Right cardiac atrium (tissue), 5 donors: ENCODE data around the gene CEMIP. TPM values are rescaled to one million over a fixed set of nuclear protein-coding genes. Genes with fewer than 3 reads are reported as not detected.
A peak's percentile ranks its signal among the peaks of the same experiment; 100 is the strongest.

ENCODE experiments used
- ATAC-seq, 2 donors: fragments of 200-7000 bp; cut with Tn5 transposase; one replicate each; pipeline versions ENCODE4 v1.8.0 to v1.9.1; 2020; ENCODE audit warnings: moderate library complexity in 2 of 2, mild to moderate bottlenecking in 1 of 2
- DNase-seq, 3 donors: peaks; one replicate each; pipeline ENCODE4 v3.0.0-alpha.2; 2020
- H3K27ac ChIP-seq: one replicate; pipeline ENCODE4 v1.5.1; 2013; ENCODE audit warnings: mild to moderate bottlenecking, low read length, control low read depth, moderate library complexity
- H3K27me3 ChIP-seq: one replicate; pipeline ENCODE4 v1.6.1; 2013; ENCODE audit not compliant: control insufficient read depth, insufficient read depth
- H3K4me1 ChIP-seq: one replicate; pipeline ENCODE4 v1.6.1; 2013; ENCODE audit warnings: low read length; ENCODE audit not compliant: control insufficient read depth, insufficient read depth
- H3K4me3 ChIP-seq: one replicate; pipeline ENCODE4 v1.5.1; 2013; ENCODE audit warnings: low read length, control low read depth
- H3K9me3 ChIP-seq: one replicate; pipeline ENCODE4 v1.6.1; 2013; ENCODE audit warnings: low read length; ENCODE audit not compliant: control insufficient read depth
- WGBS: extraction: QIAGEN DNeasy Blood & Tissue Kit; methylation state at CpG from one replicate; pipeline ENCODE4 v1.1.7; 2013; 5-methylcytosine and 5-hydroxymethylcytosine counted together
- intact Hi-C, 4 donors: fragments of 100-400 bp; cut with DNase I; formaldehyde crosslinking; loops; one replicate each; pipeline versions ENCODE4 v1.11.0 to v1.14.0; 2022 to 2023
- polyA plus RNA-seq: library from polyadenylated mRNA; stranded (reverse); fragments of 200-250 nt; gene quantifications from one replicate; pipeline ENCODE4 v1.2.3, GENCODE V29; 2013
- total RNA-seq, 4 donors: library from RNA; stranded (reverse); fragmentation: NEBNext Ultra II Directional; extraction: Animal tissue kit (Norgen Biotek cat#: 25700); gene quantifications; one replicate each; pipeline ENCODE4 v1.2.1, GENCODE V29; 2021
- donor health status: healthy with polysubstance abuse.
- donor health status: DM: no; HTN: yes; CAD: no.
- donor health status: DM: no; HTN: no; CAD: no.
- donor health status: DM: no; HTN: yes; CAD: no; lungs with severe emphysema.
- donor health status: DM: yes; HTN: yes; CAD: no.

Gene CEMIP
- total and polyA plus RNA-seq, 5 donors: 0.23 to 3.9 (median 2.6) TPM

DNA sequence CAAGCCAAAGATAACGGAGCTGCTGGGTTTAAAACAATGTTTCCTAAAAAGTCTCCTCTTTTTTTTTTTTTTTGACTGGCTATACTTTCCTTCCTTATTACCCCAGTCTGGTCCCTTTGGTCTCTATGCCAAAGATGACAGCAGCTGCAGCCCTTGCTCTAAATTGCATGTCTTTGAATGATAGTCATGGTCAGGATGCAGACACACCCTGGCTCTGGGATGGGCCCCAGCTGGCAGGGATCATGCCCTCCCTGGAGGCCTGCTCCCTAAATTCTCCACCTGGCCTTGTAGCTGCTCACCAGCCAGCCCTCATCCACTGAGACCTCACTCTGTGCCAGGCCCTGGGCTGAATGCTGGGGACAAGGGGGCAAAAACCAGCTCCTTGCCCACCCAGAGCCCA lies 114.6 kb downstream of the CEMIP start:
- no peaks in the 10 kb centered on the region for H3K27me3 ChIP-seq
- WGBS: 45% methylated on average over 1 of the region's 1 CpG
- no peaks in the 10 kb centered on the region for H3K4me1 ChIP-seq
- no peaks in the 10 kb centered on the region for H3K9me3 ChIP-seq
- ATAC-seq: peak; percentile 59 to 73
- intact Hi-C loops: no loop called here
- H3K4me3 ChIP-seq: no peak overlapping the region
- DNase-seq: peak; percentile 50 to 68 (median 67)
- H3K27ac ChIP-seq: no peak overlapping the region

DNA sequence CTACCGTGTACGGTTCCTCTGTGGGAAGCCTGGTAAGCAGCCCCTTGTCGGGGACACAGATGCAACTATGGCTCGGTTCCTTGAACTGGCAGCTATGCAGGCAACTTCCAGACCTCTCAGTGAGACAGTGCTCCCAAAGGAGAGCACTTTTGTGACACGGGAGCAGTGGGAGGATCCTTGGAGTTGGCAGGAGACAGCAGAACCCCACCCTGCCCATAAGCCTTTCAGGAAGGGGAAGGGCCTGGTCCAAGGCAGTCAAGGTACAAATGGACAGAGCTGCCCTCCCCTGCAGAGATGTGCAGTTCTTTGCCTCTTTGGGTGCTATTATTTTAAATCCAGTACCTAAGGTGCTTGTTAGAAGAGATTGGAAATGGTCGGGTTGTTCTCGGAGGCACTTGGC lies 115.9 kb downstream of the CEMIP start:
- 74% methylated on average over 7 of the region's 7 CpGs for WGBS
- DNase-seq (peak in 1 of 3 donors; percentile 27), ATAC-seq (peak in 1 of 2 donors; percentile 74)
- no peaks in the 10 kb centered on the region for H3K9me3 ChIP-seq
- no peak overlapping the region for H3K4me3 ChIP-seq
- H3K27ac ChIP-seq: no peak overlapping the region
- H3K4me1 ChIP-seq: no peaks in the 10 kb centered on the region
- H3K27me3 ChIP-seq: no peaks in the 10 kb centered on the region
- intact Hi-C loops: no loop called here

DNA sequence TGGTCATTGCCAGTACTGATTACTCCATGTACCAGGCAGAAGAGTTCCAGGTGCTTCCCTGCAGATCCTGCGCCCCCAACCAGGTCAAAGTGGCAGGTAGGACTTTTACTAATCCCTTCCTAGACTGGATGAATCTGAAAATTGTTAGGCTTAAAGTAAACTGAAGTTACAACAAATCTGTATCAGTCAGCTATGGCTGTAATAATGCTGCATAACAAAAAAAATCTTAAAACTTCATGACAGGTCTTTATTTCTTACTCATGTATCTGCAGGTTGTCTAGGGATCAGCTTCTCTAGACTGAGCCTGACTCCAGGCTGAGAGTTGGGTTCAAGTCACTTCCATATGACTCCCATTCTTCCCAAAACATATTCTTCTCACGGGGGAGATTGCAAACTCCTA lies 116.8 kb downstream of the CEMIP start:
- intact Hi-C loops: no loop called here

DNA sequence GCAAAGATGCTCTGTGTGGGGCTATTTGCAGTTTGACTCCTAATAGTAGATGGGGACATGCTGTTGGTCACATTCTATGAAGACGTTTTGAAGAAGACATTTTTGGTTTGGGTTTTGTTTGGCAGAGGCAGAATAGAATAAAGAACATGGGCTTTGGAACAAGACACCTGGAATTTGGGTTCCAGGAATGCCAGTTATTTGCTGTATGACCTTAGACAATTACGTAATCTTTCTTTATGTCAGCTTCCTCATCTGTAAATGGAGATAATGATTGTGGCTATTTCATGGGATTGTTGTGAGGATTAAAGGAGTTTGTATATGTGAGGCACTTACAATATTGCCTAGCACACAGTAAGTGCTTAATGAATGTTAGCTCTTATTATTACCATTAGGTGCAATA lies 118.9 kb downstream of the CEMIP start:
- 83% methylated on average over 2 of the region's 2 CpGs for WGBS
- no peak overlapping the region for H3K4me3 ChIP-seq
- no peaks in the 10 kb centered on the region for H3K9me3 ChIP-seq
- DNase-seq (no peak), ATAC-seq (no peak)
- no peak overlapping the region for H3K27ac ChIP-seq
- H3K4me1 ChIP-seq: peaks cover 11% of the 10 kb centered on the region
- intact Hi-C loops: no loop called here
- H3K27me3 ChIP-seq: no peaks in the 10 kb centered on the region

More for the DNA sequence above, 116.8 kb downstream of the CEMIP start:
- WGBS: 97% methylated on average over 2 of the region's 2 CpGs
- H3K9me3 ChIP-seq: no peaks in the 10 kb centered on the region
- H3K27ac ChIP-seq: no peak overlapping the region
- no peaks in the 10 kb centered on the region for H3K4me1 ChIP-seq
- DNase-seq (no peak), ATAC-seq (no peak)
- no peaks in the 10 kb centered on the region for H3K27me3 ChIP-seq
- no peak overlapping the region for H3K4me3 ChIP-seq

DNA sequence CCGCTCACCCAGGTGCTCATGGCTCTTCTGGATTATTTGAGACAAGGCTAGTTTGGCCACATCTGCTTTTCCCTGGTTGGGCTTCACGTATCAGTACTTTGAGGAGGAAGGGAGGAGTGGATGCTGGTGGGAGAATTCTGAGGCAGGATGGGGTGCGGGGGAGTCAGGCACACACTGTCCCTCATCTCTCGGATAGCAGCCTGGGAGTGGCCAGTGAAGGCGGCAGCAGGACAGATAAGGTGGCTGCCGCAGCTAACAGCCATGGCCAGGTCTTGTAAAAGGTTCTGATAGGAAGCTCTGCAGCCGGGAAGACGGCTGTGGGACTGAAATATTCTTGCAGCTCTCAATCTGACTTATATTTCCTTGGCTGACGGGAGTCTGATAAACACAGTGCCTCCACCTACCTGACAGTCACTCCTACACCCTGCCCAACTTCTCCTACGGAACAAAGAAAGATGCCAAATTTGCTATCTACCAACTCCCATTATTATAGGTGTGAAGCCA lies 123.2 kb downstream of the CEMIP start:
- Histone ChIP-seq H3K9me3 (no peaks in the 10 kb centered on the region), H3K27me3 (no peaks in the 10 kb centered on the region), H3K27ac (peak overlapping the region; percentile 12), H3K4me1 (peaks cover 15% of the 10 kb centered on the region), H3K4me3 (no peak overlapping the region)
- 42% methylated on average over 10 of the region's 10 CpGs for whole genome bisulfite sequencing
- intact Hi-C loops: no loop called here
- ATAC-seq (peak; percentile 66 to 86), DNase-seq (peak; percentile 51 to 80 (median 52))

DNA sequence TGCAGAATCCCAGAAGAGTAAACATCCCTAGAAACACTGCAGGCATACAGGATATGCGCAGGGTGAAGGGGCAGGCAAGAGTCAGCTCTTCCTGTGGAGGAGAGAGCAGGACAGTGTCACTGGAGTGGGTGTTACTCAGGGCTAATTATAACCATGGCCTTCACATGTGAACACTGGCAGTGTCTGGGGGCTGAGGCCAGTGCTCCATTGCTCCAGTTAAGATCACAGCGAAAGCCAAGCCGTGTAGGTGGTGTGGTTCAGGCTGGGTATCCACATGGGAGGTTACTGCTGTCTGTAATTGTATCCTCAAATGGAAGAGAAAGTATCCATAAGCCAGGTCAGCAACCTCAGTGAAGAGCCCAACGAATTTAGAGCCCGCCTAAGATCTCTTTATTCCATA lies 125.8 kb downstream of the CEMIP start:
- intact Hi-C loops: no loop called here
- H3K27me3 ChIP-seq: no peaks in the 10 kb centered on the region
- no peak overlapping the region for H3K27ac ChIP-seq
- H3K4me1 ChIP-seq: peaks cover 15% of the 10 kb centered on the region
- ATAC-seq: peak; percentile 90 to 92
- no peak overlapping the region for H3K4me3 ChIP-seq
- H3K9me3 ChIP-seq: no peaks in the 10 kb centered on the region
- WGBS: 75% methylated on average over 5 of the region's 5 CpGs
- peak; percentile 16 to 57 (median 48) for DNase-seq

DNA sequence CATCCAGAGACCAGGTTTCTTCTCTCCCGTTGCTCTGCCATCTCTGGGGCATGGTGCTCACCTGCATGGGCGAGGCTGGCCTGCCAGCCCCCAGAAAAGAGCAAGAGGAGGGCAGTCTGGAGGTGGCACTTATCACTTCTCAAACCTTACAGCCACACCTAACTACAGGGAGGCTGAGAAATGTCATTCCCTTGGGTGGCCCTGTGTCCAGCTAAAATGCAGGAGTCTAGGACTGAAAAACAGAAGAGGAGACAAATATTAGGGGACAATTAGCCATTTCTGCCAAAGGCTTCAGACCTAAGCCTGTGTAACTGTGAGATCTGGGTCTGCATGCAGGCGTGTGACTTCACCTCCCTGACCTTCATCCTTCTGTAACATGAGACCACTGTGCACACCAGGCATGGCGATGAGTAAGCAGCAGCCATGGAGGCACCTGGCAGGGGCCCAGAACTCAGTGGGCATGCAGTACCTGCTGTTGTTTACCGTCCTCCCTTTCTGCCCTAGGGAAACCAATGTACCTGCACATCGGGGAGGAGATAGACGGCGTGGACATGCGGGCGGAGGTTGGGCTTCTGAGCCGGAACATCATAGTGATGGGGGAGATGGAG lies 127.1 kb downstream of the CEMIP start:
- Histone ChIP-seq H3K27ac (no peak overlapping the region), H3K27me3 (no peaks in the 10 kb centered on the region), H3K4me3 (no peak overlapping the region), H3K9me3 (no peaks in the 10 kb centered on the region), H3K4me1 (peaks cover 15% of the 10 kb centered on the region)
- WGBS: 93% methylated on average over 11 of the region's 11 CpGs
- intact Hi-C loops: no loop called here
- no peak for DNase-seq
- no peak for ATAC-seq

DNA sequence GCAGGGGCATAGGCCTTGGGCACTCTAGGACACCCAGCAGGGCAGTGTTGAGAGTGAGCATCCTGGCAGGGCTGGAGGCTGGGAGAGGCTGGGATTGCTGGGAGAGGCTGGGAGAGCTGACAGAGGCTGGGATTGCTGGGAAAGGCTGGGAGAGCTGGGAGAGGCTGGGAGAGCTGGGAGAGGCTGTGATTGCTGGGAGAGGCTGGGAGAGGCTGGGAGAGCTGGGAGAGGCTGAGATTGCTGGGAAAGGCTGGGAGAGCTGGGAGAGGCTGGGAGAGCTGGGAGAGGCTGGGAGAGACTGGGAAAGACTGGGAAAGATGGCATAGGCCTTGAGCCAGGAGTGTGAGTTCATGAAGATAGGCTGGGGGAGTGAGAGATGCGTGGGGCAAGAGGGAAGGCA lies 132.7 kb downstream of the CEMIP start:
- DNase-seq (no peak), ATAC-seq (peak in 1 of 2 donors; percentile 19)
- Histone ChIP-seq H3K27me3 (no peaks in the 10 kb centered on the region), H3K4me1 (no peaks in the 10 kb centered on the region), H3K27ac (no peak overlapping the region), H3K4me3 (no peak overlapping the region), H3K9me3 (no peaks in the 10 kb centered on the region)
- WGBS: 91% methylated on average over 1 of the region's 1 CpG
- intact Hi-C loops: no loop called here

DNA sequence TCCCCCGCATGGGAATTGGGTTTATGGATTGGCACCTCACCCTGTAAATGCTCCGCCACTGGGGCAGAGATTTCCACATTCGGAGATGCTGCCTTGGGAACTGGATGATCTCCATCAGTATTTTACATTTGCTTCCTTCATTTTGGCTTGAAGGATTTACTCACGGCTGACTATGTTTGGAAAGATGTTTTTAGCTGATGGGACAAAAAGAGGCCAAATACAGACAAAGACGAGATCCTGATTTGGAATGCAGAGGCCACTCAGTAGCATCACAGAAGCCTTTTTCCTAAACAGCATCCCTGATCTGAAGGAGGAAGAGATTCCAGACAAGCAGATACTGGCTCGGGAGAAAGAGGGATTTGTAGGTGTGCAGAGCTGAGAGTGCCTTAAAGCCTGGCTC lies 133.5 kb downstream of the CEMIP start:
- no peak for ATAC-seq
- Histone ChIP-seq H3K27me3 (no peaks in the 10 kb centered on the region), H3K27ac (no peak overlapping the region), H3K4me1 (no peaks in the 10 kb centered on the region), H3K9me3 (no peaks in the 10 kb centered on the region), H3K4me3 (no peak overlapping the region)
- 94% methylated on average over 6 of the region's 6 CpGs for WGBS
- intact Hi-C loops: no loop called here
- no peak for DNase-seq

DNA sequence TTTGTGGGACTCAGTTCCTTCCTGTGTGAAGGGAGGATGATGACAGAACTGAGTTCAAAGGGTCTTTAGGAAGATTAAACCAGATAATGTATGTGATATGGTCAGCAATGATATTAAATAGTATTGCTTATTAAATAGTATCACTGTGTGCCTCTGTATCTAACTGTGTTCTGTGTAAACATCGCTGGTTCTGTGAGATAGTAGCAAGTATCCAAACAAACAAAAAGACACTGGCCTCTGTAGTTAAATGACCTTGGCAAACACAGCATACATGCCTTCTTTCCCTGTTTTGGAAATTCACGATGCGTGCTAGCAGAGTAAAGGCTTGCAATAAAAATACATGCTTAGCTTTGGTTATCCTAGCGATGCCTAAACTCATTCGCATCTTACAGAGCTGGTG lies 134.4 kb downstream of the CEMIP start:
- H3K27me3 ChIP-seq: no peaks in the 10 kb centered on the region
- H3K9me3 ChIP-seq: no peaks in the 10 kb centered on the region
- no peaks in the 10 kb centered on the region for H3K4me1 ChIP-seq
- DNase-seq: no peak
- H3K27ac ChIP-seq: no peak overlapping the region
- 84% methylated on average over 5 of the region's 5 CpGs for WGBS
- intact Hi-C loops: no loop called here
- no peak for ATAC-seq
- H3K4me3 ChIP-seq: no peak overlapping the region

DNA sequence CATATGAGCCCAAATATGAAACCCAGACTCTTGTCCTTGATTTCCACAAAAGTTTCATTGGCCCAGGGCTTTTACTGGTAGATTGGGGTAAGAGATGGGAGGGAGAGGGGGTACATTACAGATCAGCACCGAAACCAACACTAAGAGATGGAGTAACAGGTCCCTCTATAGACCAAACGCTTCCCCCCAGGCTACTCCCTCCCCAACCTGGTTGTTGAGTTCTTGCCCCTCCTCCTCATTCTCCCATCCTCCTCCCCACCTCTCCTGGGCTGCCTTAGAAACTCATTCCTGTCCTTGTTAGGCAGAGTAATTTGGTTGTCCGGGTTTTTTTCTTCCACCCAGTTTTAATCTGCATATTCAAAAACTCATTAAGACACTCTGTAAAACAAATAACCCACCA lies 136.3 kb downstream of the CEMIP start:
- intact Hi-C loops: no loop called here
- no peak for DNase-seq
- ATAC-seq: no peak
- Histone ChIP-seq H3K4me1 (no peaks in the 10 kb centered on the region), H3K27me3 (no peaks in the 10 kb centered on the region), H3K9me3 (no peaks in the 10 kb centered on the region), H3K4me3 (no peak overlapping the region), H3K27ac (no peak overlapping the region)
- 78% methylated on average over 3 of the region's 3 CpGs for WGBS

DNA sequence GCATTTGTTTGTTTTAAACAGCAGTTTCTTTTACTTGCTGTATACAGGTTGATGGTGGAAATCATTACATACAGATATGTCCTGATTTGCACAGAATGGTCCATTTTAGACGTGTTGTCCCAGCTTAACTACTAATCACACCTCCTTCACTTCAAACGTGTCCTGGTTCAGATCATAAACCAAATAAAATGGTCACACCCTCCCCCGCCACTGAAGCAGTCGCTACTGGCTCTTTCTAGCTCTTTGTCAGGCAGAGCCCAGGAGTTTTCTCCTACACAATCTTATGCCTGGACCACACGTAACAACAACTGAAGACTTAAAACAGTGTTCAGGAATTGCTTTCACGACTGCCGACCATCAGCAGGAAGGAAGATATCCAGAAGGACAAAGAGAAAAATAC lies 136.9 kb downstream of the CEMIP start:
- intact Hi-C loops: no loop called here
- no peak for DNase-seq
- Histone ChIP-seq H3K27ac (no peak overlapping the region), H3K27me3 (no peaks in the 10 kb centered on the region), H3K4me1 (no peaks in the 10 kb centered on the region), H3K4me3 (no peak overlapping the region), H3K9me3 (no peaks in the 10 kb centered on the region)
- WGBS: 81% methylated on average over 7 of the region's 7 CpGs
- ATAC-seq: no peak
